Measurements from ENCODE around the gene ALK. TPM values are rescaled to one million over a fixed set of nuclear protein-coding genes. Genes with fewer than 3 reads are reported as not detected.

The ALK gene
- total RNA-seq, 6 donors from 2014 or later, result 0.17 to 2.1 (median 0.35) TPM

- H3K36me3 ChIP-seq, result no peaks in the 10 kb centered on the region
- no peak overlapping the region for H3K4me3 ChIP-seq
- DNase-seq (no peak), ATAC-seq (ENCODE audit: low FRiP score in 2 of 2) (no peak)
- no peaks in the 10 kb centered on the region for H3K27me3 ChIP-seq
- 73 to 88% methylated on average over 1 of the region's 1 CpG for WGBS, 2 donors
- H3K27ac ChIP-seq, result no peak overlapping the region
- H3K9me3 ChIP-seq, result no peaks in the 10 kb centered on the region
- no peaks in the 10 kb centered on the region for H3K4me1 ChIP-seq
- no peak for TF ChIP-seq POLR2A (IDR thresholded peaks at IDR 0.05)
- no peak for TF ChIP-seq EP300 (IDR thresholded peaks at IDR 0.05)
- TF ChIP-seq CTCF (IDR thresholded peaks at IDR 0.05), result no peak
- TF ChIP-seq POLR2AphosphoS5 (IDR thresholded peaks at IDR 0.05), result no peak
Observed at GRCh38 chr2:29765721-29766120, 155.7 kb downstream of the ALK start.

- no peak for TF ChIP-seq POLR2A (IDR thresholded peaks at IDR 0.05)
- no peak for TF ChIP-seq CTCF (IDR thresholded peaks at IDR 0.05)
- TF ChIP-seq POLR2AphosphoS5 (IDR thresholded peaks at IDR 0.05), result no peak
- no peak for TF ChIP-seq EP300 (IDR thresholded peaks at IDR 0.05)
- Histone ChIP-seq H3K9me3 (no peaks in the 10 kb centered on the region), H3K36me3 (no peaks in the 10 kb centered on the region), H3K27me3 (no peaks in the 10 kb centered on the region), H3K4me1 (no peaks in the 10 kb centered on the region), H3K4me3 (no peak overlapping the region), H3K27ac (no peak overlapping the region)
- 24 to 76% methylated on average over 3 of the region's 3 CpGs for WGBS, 2 donors
- DNase-seq (no peak), ATAC-seq (ENCODE audit: low FRiP score in 2 of 2) (no peak)
Observed at GRCh38 chr2:29763371-29763770, 158.0 kb downstream of the ALK start.

- no peaks in the 10 kb centered on the region for H3K27me3 ChIP-seq
- WGBS, 2 donors, result 68 to 82% methylated on average over 5 of the region's 5 CpGs
- H3K4me1 ChIP-seq, result no peaks in the 10 kb centered on the region
- no peak overlapping the region for H3K4me3 ChIP-seq
- ATAC-seq (ENCODE audit: low FRiP score in 2 of 2) (no peak), DNase-seq (no peak)
- H3K9me3 ChIP-seq, result no peaks in the 10 kb centered on the region
- no peak for TF ChIP-seq CTCF (IDR thresholded peaks at IDR 0.05)
- no peak for TF ChIP-seq POLR2A (IDR thresholded peaks at IDR 0.05)
- TF ChIP-seq POLR2AphosphoS5 (IDR thresholded peaks at IDR 0.05), result no peak
- no peak for TF ChIP-seq EP300 (IDR thresholded peaks at IDR 0.05)
- no peaks in the 10 kb centered on the region for H3K36me3 ChIP-seq
- H3K27ac ChIP-seq, result no peak overlapping the region
Observed at GRCh38 chr2:29762239-29762638, 159.1 kb downstream of the ALK start.

- no peaks in the 10 kb centered on the region for H3K4me1 ChIP-seq
- DNase-seq, result no peak
Observed at GRCh38 chr2:29761278-29761677, 160.1 kb downstream of the ALK start.

More at GRCh38 chr2:29761278-29761677, 160.1 kb downstream of the ALK start:
- TF ChIP-seq CTCF (IDR thresholded peaks at IDR 0.05), result no peak
- no peak for TF ChIP-seq EP300 (IDR thresholded peaks at IDR 0.05)
- TF ChIP-seq POLR2A (IDR thresholded peaks at IDR 0.05), result no peak
- no peak for TF ChIP-seq POLR2AphosphoS5 (IDR thresholded peaks at IDR 0.05)
- Histone ChIP-seq H3K27ac (no peak overlapping the region), H3K4me3 (no peak overlapping the region), H3K27me3 (no peaks in the 10 kb centered on the region), H3K36me3 (no peaks in the 10 kb centered on the region), H3K9me3 (no peaks in the 10 kb centered on the region)
- ATAC-seq (ENCODE audit: low FRiP score in 2 of 2), result no peak
- 32 to 44% methylated on average over 1 of the region's 1 CpG for WGBS, 2 donors
